ENCODE data around the gene DPP6.

DNA sequence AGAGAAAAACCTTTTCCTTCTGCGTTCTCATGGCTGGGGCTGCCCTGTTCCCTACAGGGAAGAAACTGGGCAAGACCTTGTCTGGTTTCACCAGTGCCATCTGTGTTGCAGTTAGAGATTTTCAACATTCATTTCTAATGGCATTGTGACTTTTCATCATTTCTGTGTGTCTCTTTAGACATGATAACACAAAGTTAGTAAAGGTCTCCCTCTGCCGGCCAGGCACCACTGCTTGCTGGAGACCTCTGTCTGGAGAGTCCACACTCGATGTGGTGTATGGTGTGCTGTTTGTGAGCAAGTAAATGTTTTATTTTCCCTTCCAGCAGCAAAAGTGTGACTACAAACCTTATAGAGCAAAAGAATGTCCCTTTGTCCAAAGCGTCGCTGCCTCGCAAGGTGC, 737.2 kb downstream of the DPP6 start:
- TF ChIP-seq SIX5 (IDR thresholded peaks at IDR 0.05; ENCODE audit: low read depth, low read length): no peak
- TF ChIP-seq, protein P1, sequence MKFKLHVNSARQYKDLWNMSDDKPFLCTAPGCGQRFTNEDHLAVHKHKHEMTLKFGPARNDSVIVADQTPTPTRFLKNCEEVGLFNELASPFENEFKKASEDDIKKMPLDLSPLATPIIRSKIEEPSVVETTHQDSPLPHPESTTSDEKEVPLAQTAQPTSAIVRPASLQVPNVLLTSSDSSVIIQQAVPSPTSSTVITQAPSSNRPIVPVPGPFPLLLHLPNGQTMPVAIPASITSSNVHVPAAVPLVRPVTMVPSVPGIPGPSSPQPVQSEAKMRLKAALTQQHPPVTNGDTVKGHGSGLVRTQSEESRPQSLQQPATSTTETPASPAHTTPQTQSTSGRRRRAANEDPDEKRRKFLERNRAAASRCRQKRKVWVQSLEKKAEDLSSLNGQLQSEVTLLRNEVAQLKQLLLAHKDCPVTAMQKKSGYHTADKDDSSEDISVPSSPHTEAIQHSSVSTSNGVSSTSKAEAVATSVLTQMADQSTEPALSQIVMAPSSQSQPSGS (IDR thresholded peaks at IDR 0.05; ENCODE audit: low read length): no peak
- TF ChIP-seq, protein P2, sequence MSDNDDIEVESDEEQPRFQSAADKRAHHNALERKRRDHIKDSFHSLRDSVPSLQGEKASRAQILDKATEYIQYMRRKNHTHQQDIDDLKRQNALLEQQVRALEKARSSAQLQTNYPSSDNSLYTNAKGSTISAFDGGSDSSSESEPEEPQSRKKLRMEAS (IDR thresholded peaks at IDR 0.05): no peak
- TF ChIP-seq, protein P3, sequence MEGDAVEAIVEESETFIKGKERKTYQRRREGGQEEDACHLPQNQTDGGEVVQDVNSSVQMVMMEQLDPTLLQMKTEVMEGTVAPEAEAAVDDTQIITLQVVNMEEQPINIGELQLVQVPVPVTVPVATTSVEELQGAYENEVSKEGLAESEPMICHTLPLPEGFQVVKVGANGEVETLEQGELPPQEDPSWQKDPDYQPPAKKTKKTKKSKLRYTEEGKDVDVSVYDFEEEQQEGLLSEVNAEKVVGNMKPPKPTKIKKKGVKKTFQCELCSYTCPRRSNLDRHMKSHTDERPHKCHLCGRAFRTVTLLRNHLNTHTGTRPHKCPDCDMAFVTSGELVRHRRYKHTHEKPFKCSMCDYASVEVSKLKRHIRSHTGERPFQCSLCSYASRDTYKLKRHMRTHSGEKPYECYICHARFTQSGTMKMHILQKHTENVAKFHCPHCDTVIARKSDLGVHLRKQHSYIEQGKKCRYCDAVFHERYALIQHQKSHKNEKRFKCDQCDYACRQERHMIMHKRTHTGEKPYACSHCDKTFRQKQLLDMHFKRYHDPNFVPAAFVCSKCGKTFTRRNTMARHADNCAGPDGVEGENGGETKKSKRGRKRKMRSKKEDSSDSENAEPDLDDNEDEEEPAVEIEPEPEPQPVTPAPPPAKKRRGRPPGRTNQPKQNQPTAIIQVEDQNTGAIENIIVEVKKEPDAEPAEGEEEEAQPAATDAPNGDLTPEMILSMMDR (IDR thresholded peaks at IDR 0.05; ENCODE audit: control extremely low read depth in 1 of 3, insufficient read depth in 1 of 3, low read depth in 1 of 3, low read length in 3 of 3): peak; percentile 54 to 74 (median 57)
- no peak for TF ChIP-seq EZH2 (IDR thresholded peaks at IDR 0.05; ENCODE audit: low read depth, low read length, severe bottlenecking)
- no peak for TF ChIP-seq BACH1 (IDR thresholded peaks at IDR 0.05; ENCODE audit: low read length)
- TF ChIP-seq YY1 (IDR thresholded peaks at IDR 0.05; ENCODE audit: low read depth, low read length): no peak
- TF ChIP-seq POLR2AphosphoS5 (IDR thresholded peaks at IDR 0.05; ENCODE audit: low read depth, low read length): no peak
